HFF-Myc (cell line): Measurements from ENCODE around the gene CLDN7.
A peak's percentile ranks its signal among the peaks of the same experiment; 100 is the strongest.

Experiments
- DNase-seq: peaks from one replicate; pipeline ENCODE4 v3.0.0-alpha.2; 2011; ENCODE audit warnings: low read depth; ENCODE audit errors: extremely low read depth
- H3K4me3 ChIP-seq: replicated peaks from 2 replicates; pipeline ENCODE4 v1.5.1; 2011; ENCODE audit warnings: low read depth, mild to moderate bottlenecking, control low read depth, low read length
- CTCF ChIP-seq: IDR thresholded peaks from 2 replicates; pipeline ENCODE4 v1.5.1; 2012; ENCODE audit warnings: mild to moderate bottlenecking, low read depth, low read length, control low read depth; ENCODE audit errors: missing control alignments

Gene CLDN7

GRCh38 chr17:7241090-7241733, 21.1 kb downstream of the CLDN7 start:
- DNase-seq = no peak

GRCh38 chr17:7240375-7240774, 21.9 kb downstream of the CLDN7 start:
- no peak for DNase-seq
- no peak for TF ChIP-seq CTCF
- peak overlapping the region; percentile 59 for H3K4me3 ChIP-seq

More at GRCh38 chr17:7241090-7241733, 21.1 kb downstream of the CLDN7 start:
- TF ChIP-seq CTCF = no peak
- H3K4me3 ChIP-seq = peak overlapping the region; percentile 59

GRCh38 chr17:7239091-7240027, 22.9 kb downstream of the CLDN7 start, which contains the start of gene PHF23:
Gene PHF23 (minus strand): TSS chr17:7239457. CDS start chr17:7239279, 178 bp downstream.
- TF ChIP-seq CTCF = no peak
- peak; percentile 98 for DNase-seq
- H3K4me3 ChIP-seq = peak within 1 kb of the TSS; percentile 98

GRCh38 chr17:7238420-7239090, 23.7 kb downstream of the CLDN7 start:
- no peak for DNase-seq
- TF ChIP-seq CTCF = no peak
- H3K4me3 ChIP-seq = peak overlapping the region; percentile 98

- peak overlapping the region; percentile 98 for H3K4me3 ChIP-seq
- TF ChIP-seq CTCF = no peak
- no peak for DNase-seq
Measured at GRCh38 chr17:7237761-7238419, 24.4 kb downstream of the CLDN7 start.

- no peak for TF ChIP-seq CTCF
- no peak for DNase-seq
- peak overlapping the region; percentile 98 for H3K4me3 ChIP-seq
Measured at GRCh38 chr17:7237266-7237760, 25.0 kb downstream of the CLDN7 start.
